GM18867 (cell line): ENCODE results near the gene BHLHA9.

Source experiments
- ATAC-seq: cut with Tn5 transposase; IDR thresholded peaks from one replicate; pipeline ENCODE4 v1.9.1; 2021; ENCODE audit warnings: mild to moderate bottlenecking, moderate library complexity; ENCODE audit not compliant: unreplicated experiment

Gene BHLHA9

GRCh38 chr17:1251866-1252608 is 18.2 kb upstream of the BHLHA9 start:
- no peak for ATAC-seq

GRCh38 chr17:1255041-1255440 is 15.2 kb upstream of the BHLHA9 start:
- ATAC-seq: no peak

GRCh38 chr17:1256699-1257098 is 13.5 kb upstream of the BHLHA9 start:
- no peak for ATAC-seq

GRCh38 chr17:1260086-1260769 is 10.0 kb upstream of the BHLHA9 start:
- ATAC-seq: no peak

- ATAC-seq: no peak
Observed at GRCh38 chr17:1260770-1261161, 9.5 kb upstream of the BHLHA9 start.

GRCh38 chr17:1264196-1264595 is 6.0 kb upstream of the BHLHA9 start:
- no peak for ATAC-seq

- no peak for ATAC-seq
Observed at GRCh38 chr17:1267471-1267943, 2.7 kb upstream of the BHLHA9 start.

- ATAC-seq: no peak
Observed at GRCh38 chr17:1271030-1271423, 783 bp downstream of the BHLHA9 start.

GRCh38 chr17:1271441-1271840 is 1.2 kb downstream of the BHLHA9 start:
- ATAC-seq: no peak

GRCh38 chr17:1272701-1273100 is 2.5 kb downstream of the BHLHA9 start:
- ATAC-seq: no peak

GRCh38 chr17:1273492-1274244 is 3.4 kb downstream of the BHLHA9 start:
- no peak for ATAC-seq

GRCh38 chr17:1274245-1274608 is 4.0 kb downstream of the BHLHA9 start:
- ATAC-seq: no peak

GRCh38 chr17:1275205-1275961 is 5.1 kb downstream of the BHLHA9 start:
- ATAC-seq: no peak

GRCh38 chr17:1275962-1276736 is 5.9 kb downstream of the BHLHA9 start:
- no peak for ATAC-seq

- no peak for ATAC-seq
Observed at GRCh38 chr17:1280652-1281051, 10.4 kb downstream of the BHLHA9 start.

GRCh38 chr17:1286379-1287106 is 16.3 kb downstream of the BHLHA9 start:
- no peak for ATAC-seq

GRCh38 chr17:1289695-1290094 is 19.5 kb downstream of the BHLHA9 start:
- ATAC-seq: no peak

GRCh38 chr17:1290676-1291075 is 20.4 kb downstream of the BHLHA9 start:
- ATAC-seq: no peak

GRCh38 chr17:1294157-1294717 is 24.0 kb downstream of the BHLHA9 start:
- ATAC-seq: no peak
